Skin of body (tissue), 2 donors: Measurements from ENCODE around the gene SETBP1. TPM values are rescaled to one million over a fixed set of nuclear protein-coding genes. Genes with fewer than 3 reads are reported as not detected.
"Not testable (repeated sequence)": the region's sequence is repeated elsewhere in the genome, so short reads cannot be mapped to it uniquely, and the experiment has no call there.

ENCODE experiments used
- DNase-seq: peaks from one replicate; lab custom pipeline; 2025; lab: John Stamatoyannopoulos, UW
- total RNA-seq: library from RNA; depleted of rRNA; stranded (reverse); fragments of >200 nt; gene quantifications from one replicate; pipeline ENCODE4 v1.2.3, GENCODE V29; 2014

The SETBP1 gene
- total RNA-seq, 1 donor from 2014 or later: 24.1 TPM

DNA sequence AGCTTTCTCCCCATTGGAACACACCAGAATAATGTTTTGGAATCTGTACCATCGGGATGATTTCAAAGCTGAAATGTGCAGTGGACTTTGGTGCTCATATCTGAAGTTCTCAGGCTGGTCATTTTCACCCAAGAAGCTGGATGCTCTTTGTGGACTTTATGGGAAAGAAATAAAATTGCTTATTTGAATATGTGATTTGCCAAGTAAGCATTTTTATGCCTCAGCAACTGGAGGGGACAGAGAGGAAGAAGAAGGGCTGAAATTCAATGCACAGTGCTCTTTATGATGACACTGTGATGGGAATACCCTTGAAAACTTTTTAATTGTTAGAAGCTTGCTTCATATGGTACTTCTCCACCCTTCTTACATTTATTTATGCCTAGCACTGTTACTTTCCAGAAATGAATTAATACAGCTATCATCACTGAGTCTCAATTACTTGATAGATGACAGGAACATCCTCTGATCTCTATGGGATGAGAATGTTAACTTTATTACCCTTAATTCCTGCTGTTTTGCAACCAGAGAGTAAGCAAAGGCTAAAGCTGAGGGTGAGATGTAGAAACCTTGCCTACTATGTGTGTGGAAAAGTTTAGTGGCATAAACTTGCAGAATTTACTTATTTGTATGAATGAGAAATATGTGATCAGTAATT is 23.6 kb downstream of the SETBP1 start:
- DNase-seq: no peak

- DNase-seq: no peak
Measured at GRCh38 chr18:44705075-44705675, 24.5 kb downstream of the SETBP1 start.

GRCh38 chr18:44708451-44709083 is 27.9 kb downstream of the SETBP1 start:
- no peak for DNase-seq

GRCh38 chr18:44709307-44710126 is 28.8 kb downstream of the SETBP1 start:
- DNase-seq: no peak

GRCh38 chr18:44710931-44711330 is 30.2 kb downstream of the SETBP1 start:
- DNase-seq: no peak

- DNase-seq: no peak
Measured at GRCh38 chr18:44712025-44712424, 31.3 kb downstream of the SETBP1 start.

- DNase-seq: no peak
Measured at GRCh38 chr18:44713435-44713834, 32.7 kb downstream of the SETBP1 start.

DNA sequence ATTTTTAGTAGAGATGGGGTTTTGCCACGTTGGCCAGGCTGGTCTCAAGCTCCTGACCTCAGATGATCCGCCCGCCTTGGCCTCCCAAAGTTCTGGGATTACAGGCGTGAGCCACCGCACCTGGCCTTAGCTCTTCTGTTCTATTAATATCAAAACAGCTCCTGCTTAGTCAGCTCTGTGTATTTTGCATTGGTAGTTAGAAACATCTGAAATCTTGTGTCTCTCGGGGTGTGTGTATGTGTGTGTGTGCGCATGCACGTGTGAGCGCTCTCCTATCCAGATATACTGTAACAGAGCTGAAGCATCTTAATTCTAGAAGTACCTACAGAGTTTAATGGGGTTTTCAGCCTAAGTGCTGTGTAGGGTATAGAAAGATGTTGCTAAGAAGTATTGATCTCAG is 33.7 kb downstream of the SETBP1 start:
- no peak for DNase-seq

GRCh38 chr18:44715245-44715644 is 34.6 kb downstream of the SETBP1 start:
- peak; percentile 31 for DNase-seq

DNA sequence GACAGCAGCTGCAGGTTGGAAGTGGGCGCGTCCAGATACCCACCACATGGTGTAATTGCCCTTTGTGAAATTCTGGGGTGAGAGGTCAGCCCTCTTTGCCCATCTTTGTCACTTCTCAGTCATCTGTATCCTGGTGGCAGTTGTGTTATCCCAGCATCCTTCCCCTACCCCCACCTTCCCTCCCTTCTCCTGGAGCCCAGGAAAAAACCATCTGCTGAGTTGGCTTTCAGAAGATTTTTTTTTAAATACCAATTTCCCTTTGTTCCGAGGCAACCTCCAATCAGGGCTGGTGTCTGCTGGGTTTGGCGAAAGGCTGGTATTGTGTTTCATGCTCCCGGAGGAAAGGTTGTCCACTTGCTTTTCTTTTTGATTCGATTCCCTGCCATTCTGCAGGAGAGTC is 35.2 kb downstream of the SETBP1 start:
- DNase-seq: no peak

- no peak for DNase-seq
Measured at GRCh38 chr18:44716697-44717163, 36.0 kb downstream of the SETBP1 start.

GRCh38 chr18:44719519-44720060 is 38.9 kb downstream of the SETBP1 start:
- no peak for DNase-seq

DNA sequence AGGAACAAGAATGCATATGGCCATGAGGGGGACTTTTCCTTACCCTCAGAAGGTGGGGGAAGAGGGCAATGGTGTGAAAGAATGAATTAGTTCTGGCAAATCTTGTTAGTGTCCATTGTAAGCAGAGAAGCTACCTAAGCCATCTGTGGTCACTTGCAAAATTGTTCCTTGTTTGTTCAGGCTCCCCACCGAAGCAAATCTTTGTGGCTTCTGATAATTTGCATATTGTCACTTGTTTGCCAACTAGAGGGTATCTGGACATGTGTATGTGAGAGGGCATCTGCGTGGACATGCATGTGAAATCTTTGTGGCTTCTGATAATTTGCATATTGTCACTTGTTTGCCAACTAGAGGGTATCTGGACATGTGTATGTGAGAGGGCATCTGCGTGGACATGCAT is 41.1 kb downstream of the SETBP1 start:
- not testable (repeated sequence) for DNase-seq

GRCh38 chr18:44723411-44723810 is 42.7 kb downstream of the SETBP1 start:
- DNase-seq: no peak

DNA sequence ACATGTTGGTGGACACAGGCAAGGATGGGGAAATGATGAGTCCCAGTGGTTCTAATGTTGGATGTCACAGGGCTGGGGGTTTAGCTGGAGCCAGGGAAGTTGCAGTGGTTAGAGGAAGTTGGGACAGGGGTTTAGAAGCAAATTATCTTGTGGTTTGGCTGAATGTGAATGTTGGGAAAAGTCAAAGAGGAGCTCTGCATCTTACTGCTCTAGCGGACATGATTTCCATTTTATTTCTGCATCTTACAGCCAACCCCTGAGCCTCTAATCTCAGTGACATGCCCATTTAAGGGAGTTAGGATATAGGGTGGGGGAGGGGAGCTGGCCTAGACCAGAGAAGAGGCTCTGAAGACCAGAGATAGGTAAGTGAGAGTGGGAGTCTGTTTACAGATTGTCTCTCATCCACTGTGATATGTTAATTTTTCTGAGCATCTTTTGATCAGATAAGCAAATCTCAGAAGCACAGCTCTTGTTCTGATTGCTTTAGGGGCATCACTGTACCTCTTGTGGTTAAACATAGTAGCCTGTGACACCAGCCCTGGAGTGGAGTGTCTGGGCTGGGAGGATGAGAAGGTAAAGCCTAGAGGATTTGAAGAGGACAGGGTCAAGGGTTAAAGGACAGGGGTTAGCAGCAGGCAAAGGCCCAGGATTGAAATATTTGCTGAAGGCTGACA is 43.6 kb downstream of the SETBP1 start:
- DNase-seq: no peak

GRCh38 chr18:44725300-44726058 is 44.8 kb downstream of the SETBP1 start:
- DNase-seq: no peak

- DNase-seq: no peak
Measured at GRCh38 chr18:44726059-44726421, 45.4 kb downstream of the SETBP1 start.

DNA sequence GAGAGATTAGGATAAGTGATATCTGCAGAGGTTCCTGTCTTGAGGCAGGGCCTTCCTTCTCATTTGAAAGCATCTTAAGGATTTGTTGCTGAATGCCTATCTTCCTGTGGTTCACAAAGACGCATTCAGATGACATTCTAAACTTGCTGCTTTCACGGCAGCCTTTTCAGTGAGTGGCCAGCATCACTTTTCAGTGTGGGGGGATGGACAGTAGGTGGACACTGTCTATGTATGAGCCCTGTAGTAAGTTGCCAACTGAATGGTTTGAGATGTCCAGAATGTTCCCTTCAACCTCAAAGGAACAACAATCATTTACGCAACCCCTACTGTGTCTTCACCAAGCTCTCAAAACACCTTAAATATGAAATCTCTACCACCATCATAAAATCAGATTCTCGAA is 46.6 kb downstream of the SETBP1 start:
- DNase-seq: no peak

- DNase-seq: no peak
Measured at GRCh38 chr18:44729631-44730101, 49.0 kb downstream of the SETBP1 start.

GRCh38 chr18:44730803-44731529 is 50.3 kb downstream of the SETBP1 start:
- DNase-seq: no peak
